ENCODE measurements around the gene DPP10. TPM values are rescaled to one million over a fixed set of nuclear protein-coding genes. Genes with fewer than 3 reads are reported as not detected.

Gene DPP10
- total RNA-seq, 1 experiment from 2014 or later: not detected

DNA sequence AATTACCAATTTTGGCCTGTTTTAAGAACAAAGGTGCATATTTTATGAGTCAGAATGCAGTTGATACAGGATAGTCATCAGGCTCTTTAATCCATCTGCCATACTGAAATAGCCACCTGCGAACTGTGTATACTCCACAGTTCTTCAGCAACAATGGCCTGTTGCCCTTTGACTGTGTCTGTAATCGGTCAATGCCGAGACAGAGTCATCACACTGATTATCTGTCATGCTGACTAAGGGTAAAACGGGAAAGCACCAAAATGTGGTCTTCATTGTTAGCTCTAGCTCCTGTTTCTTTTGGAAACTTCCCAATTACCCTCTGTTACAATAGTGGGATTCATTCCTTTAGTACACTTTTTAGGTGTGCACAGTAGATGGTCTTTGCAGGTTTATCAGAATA lies 871.7 kb downstream of the DPP10 start:
- no peak overlapping the region for H3K4me3 Mint-ChIP-seq (ENCODE audit: low read depth, unreplicated experiment)
- no peaks in the 10 kb centered on the region for H3K27me3 Mint-ChIP-seq (ENCODE audit: unreplicated experiment)
- H3K9me3 Mint-ChIP-seq (ENCODE audit: low read depth, unreplicated experiment): peaks cover 3% of the 10 kb centered on the region
- BruUV-seq (replicated peaks): no TSS peak
- intact Hi-C loops (cut with micrococcal nuclease; ENCODE audit: unreplicated experiment): no loop called here
- TF ChIP-seq, protein P1, sequence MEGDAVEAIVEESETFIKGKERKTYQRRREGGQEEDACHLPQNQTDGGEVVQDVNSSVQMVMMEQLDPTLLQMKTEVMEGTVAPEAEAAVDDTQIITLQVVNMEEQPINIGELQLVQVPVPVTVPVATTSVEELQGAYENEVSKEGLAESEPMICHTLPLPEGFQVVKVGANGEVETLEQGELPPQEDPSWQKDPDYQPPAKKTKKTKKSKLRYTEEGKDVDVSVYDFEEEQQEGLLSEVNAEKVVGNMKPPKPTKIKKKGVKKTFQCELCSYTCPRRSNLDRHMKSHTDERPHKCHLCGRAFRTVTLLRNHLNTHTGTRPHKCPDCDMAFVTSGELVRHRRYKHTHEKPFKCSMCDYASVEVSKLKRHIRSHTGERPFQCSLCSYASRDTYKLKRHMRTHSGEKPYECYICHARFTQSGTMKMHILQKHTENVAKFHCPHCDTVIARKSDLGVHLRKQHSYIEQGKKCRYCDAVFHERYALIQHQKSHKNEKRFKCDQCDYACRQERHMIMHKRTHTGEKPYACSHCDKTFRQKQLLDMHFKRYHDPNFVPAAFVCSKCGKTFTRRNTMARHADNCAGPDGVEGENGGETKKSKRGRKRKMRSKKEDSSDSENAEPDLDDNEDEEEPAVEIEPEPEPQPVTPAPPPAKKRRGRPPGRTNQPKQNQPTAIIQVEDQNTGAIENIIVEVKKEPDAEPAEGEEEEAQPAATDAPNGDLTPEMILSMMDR (IDR thresholded peaks at IDR 0.05; ENCODE audit: unreplicated experiment): no peak
- no peaks in the 10 kb centered on the region for H3K4me1 Mint-ChIP-seq (ENCODE audit: low read depth, unreplicated experiment)
- DNase-seq: no peak
- no peak overlapping the region for H3K27ac Mint-ChIP-seq (ENCODE audit: unreplicated experiment)
- H3K36me3 Mint-ChIP-seq (ENCODE audit: insufficient read depth, unreplicated experiment): no peaks in the 10 kb centered on the region
- CTCF ChIA-PET: no interaction called here

- BruUV-seq (replicated peaks): no TSS peak
- Mint-ChIP-seq H3K9me3 (ENCODE audit: low read depth, unreplicated experiment) (peaks cover 2% of the 10 kb centered on the region), H3K27ac (ENCODE audit: unreplicated experiment) (no peak overlapping the region), H3K4me1 (ENCODE audit: low read depth, unreplicated experiment) (no peaks in the 10 kb centered on the region), H3K4me3 (ENCODE audit: low read depth, unreplicated experiment) (no peak overlapping the region), H3K36me3 (ENCODE audit: insufficient read depth, unreplicated experiment) (no peaks in the 10 kb centered on the region), H3K27me3 (ENCODE audit: unreplicated experiment) (no peaks in the 10 kb centered on the region)
- TF ChIP-seq, protein P1 (IDR thresholded peaks at IDR 0.05; ENCODE audit: unreplicated experiment): no peak
- DNase-seq: no peak
- intact Hi-C loops (cut with micrococcal nuclease; ENCODE audit: unreplicated experiment): no loop called here
- CTCF ChIA-PET: no interaction called here
These were observed 884.6 kb downstream of the DPP10 start for GRCh38 chr2:115327061-115327460.

DNA sequence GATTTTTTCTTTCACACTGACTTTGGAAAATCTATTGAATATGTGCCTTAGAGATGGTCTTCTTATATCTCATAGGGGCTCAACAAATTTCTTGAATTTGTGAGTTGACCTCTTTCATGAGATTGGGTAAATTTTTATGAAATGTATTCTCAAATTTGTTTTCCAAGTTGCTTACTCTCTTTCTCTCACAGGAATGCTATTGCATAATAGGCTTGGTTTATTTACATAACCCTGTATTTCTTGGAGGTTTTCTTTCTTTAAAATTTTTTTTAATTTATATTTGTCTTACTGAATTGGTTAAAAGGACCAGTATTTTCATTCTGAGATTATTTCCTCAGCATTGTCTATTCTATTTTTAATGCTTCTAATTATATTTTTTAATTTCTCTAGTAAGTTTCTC lies 917.1 kb downstream of the DPP10 start:
- no peak for DNase-seq
- Mint-ChIP-seq H3K27ac (ENCODE audit: unreplicated experiment) (no peak overlapping the region), H3K4me1 (ENCODE audit: low read depth, unreplicated experiment) (no peaks in the 10 kb centered on the region), H3K9me3 (ENCODE audit: low read depth, unreplicated experiment) (peaks cover 9% of the 10 kb centered on the region), H3K27me3 (ENCODE audit: unreplicated experiment) (no peaks in the 10 kb centered on the region), H3K36me3 (ENCODE audit: insufficient read depth, unreplicated experiment) (no peaks in the 10 kb centered on the region), H3K4me3 (ENCODE audit: low read depth, unreplicated experiment) (no peak overlapping the region)
- TF ChIP-seq, protein P1 (IDR thresholded peaks at IDR 0.05; ENCODE audit: unreplicated experiment): no peak
- CTCF ChIA-PET: no interaction called here
- intact Hi-C loops (cut with micrococcal nuclease; ENCODE audit: unreplicated experiment): no loop called here
- no TSS peak for BruUV-seq (replicated peaks)

DNA sequence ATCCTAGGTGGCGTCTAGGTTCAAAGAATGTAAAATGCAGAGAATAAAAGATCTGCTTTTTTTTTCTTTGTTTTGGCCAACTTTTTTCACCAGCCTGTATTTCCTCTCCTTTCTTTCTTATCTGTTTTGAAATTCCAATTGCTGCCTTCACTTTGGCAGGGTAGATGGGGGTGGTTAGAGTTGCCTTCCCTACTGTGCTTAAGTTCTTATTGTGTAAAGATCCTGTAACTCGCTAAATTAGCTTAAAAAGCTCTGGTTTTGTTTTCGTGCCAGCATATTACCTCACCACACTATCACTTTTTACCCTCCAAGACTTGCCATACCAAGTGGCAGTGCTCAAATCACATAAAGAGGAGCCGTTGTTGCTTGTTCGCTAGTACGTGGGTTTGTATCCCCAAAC lies 921.7 kb downstream of the DPP10 start:
- CTCF ChIA-PET: no interaction called here
- no peaks in the 10 kb centered on the region for H3K4me1 Mint-ChIP-seq (ENCODE audit: low read depth, unreplicated experiment)
- TF ChIP-seq, protein P1 (IDR thresholded peaks at IDR 0.05; ENCODE audit: unreplicated experiment): no peak
- intact Hi-C loops (cut with micrococcal nuclease; ENCODE audit: unreplicated experiment): no loop called here
- BruUV-seq (replicated peaks): no TSS peak
- H3K4me3 Mint-ChIP-seq (ENCODE audit: low read depth, unreplicated experiment): no peak overlapping the region
- H3K27me3 Mint-ChIP-seq (ENCODE audit: unreplicated experiment): no peaks in the 10 kb centered on the region
- no peak for DNase-seq
- no peaks in the 10 kb centered on the region for H3K36me3 Mint-ChIP-seq (ENCODE audit: insufficient read depth, unreplicated experiment)
- H3K9me3 Mint-ChIP-seq (ENCODE audit: low read depth, unreplicated experiment): peaks cover 6% of the 10 kb centered on the region
- no peak overlapping the region for H3K27ac Mint-ChIP-seq (ENCODE audit: unreplicated experiment)

DNA sequence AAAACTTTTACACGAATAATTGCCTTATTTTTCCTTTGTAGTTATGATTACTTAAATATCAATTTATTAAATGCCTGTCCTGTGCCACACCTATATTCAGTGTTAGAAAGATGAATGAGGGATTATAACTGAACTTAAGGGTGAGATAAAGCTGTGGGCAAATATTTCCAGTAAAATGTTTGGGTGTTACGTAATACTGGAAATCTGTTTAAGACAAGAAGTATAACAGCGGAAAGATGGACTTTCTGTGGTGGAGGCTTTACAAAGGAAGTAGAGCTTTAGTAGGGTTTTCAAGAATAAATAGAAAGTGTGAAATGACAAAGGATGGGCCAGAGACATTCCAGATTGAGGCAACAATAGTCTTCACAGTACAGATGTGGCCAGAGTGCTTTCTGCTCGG lies 927.0 kb downstream of the DPP10 start:
- no TSS peak for BruUV-seq (replicated peaks)
- H3K9me3 Mint-ChIP-seq (ENCODE audit: low read depth, unreplicated experiment): peaks cover 14% of the 10 kb centered on the region
- no peak overlapping the region for H3K4me3 Mint-ChIP-seq (ENCODE audit: low read depth, unreplicated experiment)
- CTCF ChIA-PET: no interaction called here
- DNase-seq: no peak
- no peaks in the 10 kb centered on the region for H3K36me3 Mint-ChIP-seq (ENCODE audit: insufficient read depth, unreplicated experiment)
- H3K27ac Mint-ChIP-seq (ENCODE audit: unreplicated experiment): no peak overlapping the region
- intact Hi-C loops (cut with micrococcal nuclease; ENCODE audit: unreplicated experiment): no loop called here
- no peaks in the 10 kb centered on the region for H3K27me3 Mint-ChIP-seq (ENCODE audit: unreplicated experiment)
- H3K4me1 Mint-ChIP-seq (ENCODE audit: low read depth, unreplicated experiment): no peaks in the 10 kb centered on the region
- TF ChIP-seq, protein P1 (IDR thresholded peaks at IDR 0.05; ENCODE audit: unreplicated experiment): no peak
